Muscle layer of duodenum (tissue), 2 donors: ENCODE data around the gene DPF3.

ENCODE experiments used
- H3K27ac ChIP-seq: one replicate; pipeline ENCODE4 v1.7.0; 2013; ENCODE audit warnings: mild to moderate bottlenecking, low read length
- H3K27me3 ChIP-seq: one replicate; pipeline ENCODE4 v1.7.0; 2013; ENCODE audit warnings: low read depth, mild to moderate bottlenecking, control low read depth, low read length
- H3K36me3 ChIP-seq, 2 donors: one replicate each; pipeline ENCODE4 v1.7.0; 2013; ENCODE audit warnings: low read length in 2 of 2, control low read depth in 1 of 2, mild to moderate bottlenecking in 1 of 2; ENCODE audit not compliant: insufficient read depth in 2 of 2, control insufficient read depth in 1 of 2
- H3K4me1 ChIP-seq, 2 donors: one replicate each; pipeline ENCODE4 v1.7.0; 2013; ENCODE audit warnings: low read length in 2 of 2, mild to moderate bottlenecking in 2 of 2, control low read depth in 1 of 2, moderate library complexity in 1 of 2; ENCODE audit not compliant: insufficient read depth in 2 of 2, control insufficient read depth in 1 of 2
- H3K4me3 ChIP-seq, 2 donors: one replicate each; pipeline ENCODE4 v1.7.0; 2013; ENCODE audit warnings: low read length in 2 of 2, low read depth in 1 of 2, mild to moderate bottlenecking in 1 of 2
- H3K9me3 ChIP-seq, 2 donors: one replicate each; pipeline ENCODE4 v1.7.0; 2013; ENCODE audit warnings: low read length in 2 of 2, control low read depth in 1 of 2, mild to moderate bottlenecking in 1 of 2; ENCODE audit not compliant: control insufficient read depth in 1 of 2
- donor health status: healthy.

The DPF3 gene

DNA sequence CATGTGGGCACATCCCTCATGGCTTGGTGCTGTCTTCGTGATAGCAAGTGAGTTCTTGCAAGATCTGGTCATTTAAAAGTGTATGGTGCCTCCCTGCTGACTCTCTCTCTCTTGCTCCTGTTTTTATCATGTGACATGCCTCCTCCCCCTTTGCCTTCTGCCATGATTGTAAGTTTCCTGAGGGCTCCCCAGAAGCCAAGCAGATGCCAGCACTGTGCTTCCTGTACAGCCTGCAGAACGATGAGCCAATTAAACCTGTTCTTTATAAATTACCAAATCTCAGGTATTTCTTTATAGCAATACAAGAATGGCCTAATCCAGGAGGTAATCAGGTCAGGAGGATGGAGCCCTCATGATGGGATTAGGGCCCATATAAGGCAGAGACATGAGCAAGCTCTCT is 116.3 kb downstream of the DPF3 start:
- no peak overlapping the region for H3K4me3 ChIP-seq
- H3K27ac ChIP-seq: no peak overlapping the region
- H3K4me1 ChIP-seq: no peaks in the 10 kb centered on the region
- H3K27me3 ChIP-seq: no peaks in the 10 kb centered on the region
- H3K36me3 ChIP-seq: no peaks in the 10 kb centered on the region
- no peaks in the 10 kb centered on the region for H3K9me3 ChIP-seq

DNA sequence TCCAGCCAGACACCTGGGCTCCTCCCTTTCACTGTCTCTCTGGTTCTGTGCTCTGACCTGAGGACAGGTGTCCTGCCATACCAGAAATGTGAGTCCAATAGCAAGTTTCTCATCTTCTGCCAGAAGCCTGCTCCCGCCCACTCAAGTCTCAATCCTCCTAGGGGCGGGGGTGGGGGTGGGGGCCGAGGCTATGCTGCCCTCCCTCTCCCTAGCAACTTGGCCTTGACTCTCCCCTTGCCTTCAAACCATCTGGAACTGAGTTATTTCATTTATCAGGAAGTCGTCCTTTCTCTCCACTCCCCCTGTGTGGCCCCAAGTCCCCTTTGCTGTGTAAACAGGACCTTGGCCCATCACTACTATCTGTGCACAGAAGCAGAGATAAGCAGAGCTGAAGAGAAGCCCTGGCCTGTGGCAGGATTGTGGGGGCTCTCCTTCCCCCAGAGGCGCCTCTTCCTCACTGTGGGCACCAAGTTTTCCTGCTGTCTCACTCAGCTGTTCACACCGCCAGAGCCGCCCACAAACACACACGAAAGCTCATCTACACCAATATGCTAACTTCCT is 117.1 kb downstream of the DPF3 start:
- Histone ChIP-seq H3K27me3 (no peaks in the 10 kb centered on the region), H3K4me1 (no peaks in the 10 kb centered on the region), H3K36me3 (no peaks in the 10 kb centered on the region), H3K27ac (no peak overlapping the region), H3K4me3 (no peak overlapping the region), H3K9me3 (no peaks in the 10 kb centered on the region)

DNA sequence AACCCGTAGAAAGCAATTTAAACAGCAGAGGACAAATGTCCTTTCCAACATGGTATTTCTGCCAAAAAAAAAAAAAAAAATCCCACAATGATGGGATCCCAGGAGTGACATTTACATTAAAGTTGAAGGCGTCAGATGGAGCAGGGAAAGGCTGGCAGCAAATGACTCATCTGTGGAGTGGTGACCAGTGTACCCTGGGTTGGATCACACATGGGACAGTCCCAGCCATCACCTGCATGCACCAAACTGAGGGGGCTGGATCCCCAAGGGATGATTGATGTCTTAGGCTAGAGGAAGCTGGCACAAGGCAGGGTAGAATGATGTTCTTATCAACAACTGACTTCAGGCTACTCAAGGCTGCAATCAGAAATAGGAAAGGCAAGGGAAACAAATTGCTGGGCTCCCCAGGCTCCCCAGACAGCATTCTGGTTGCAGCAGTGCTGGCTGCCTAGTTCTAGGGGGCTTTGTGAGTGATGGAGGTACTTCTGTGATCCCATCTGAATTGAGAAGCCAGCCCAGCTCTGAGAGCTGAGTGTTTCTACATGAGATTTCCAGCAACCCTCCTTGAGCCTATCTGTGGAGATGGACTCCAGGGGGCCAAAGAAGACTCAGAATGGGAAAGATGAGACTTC is 117.9 kb downstream of the DPF3 start:
- Histone ChIP-seq H3K4me3 (no peak overlapping the region), H3K36me3 (no peaks in the 10 kb centered on the region), H3K9me3 (no peaks in the 10 kb centered on the region), H3K4me1 (no peaks in the 10 kb centered on the region), H3K27me3 (no peaks in the 10 kb centered on the region), H3K27ac (no peak overlapping the region)

DNA sequence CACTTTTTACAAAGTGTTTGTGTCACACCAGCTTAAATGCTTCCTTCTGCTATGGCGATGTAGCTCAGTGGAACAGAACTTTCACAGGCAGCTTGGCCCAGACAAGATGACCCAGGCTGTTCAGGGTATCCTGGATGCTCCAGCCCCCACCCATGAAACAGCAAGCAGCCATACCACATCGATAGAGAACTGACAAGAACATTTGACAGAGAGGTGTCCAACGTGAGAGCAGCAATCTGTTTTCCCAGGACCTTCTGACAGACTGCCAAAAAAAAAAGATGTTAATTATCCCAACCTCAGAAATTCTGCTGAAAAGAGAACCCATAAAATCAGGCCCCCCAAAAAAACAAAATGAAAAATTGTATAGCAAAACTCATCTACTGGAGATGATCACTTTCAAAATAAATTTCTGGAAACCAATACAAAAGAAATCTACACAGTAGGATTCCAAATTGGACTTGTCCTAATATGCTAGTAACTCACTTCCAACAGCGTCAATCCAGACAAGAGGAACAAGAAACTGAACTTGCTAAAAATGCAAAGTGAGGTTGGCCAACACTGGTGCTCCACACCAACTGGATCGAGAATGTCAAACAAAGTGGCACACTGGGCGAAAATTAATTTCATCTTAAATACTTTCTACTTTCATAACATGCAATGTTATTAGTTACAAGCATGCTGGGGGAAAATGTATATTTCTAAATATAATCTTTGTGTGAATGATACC is 118.8 kb downstream of the DPF3 start:
- Histone ChIP-seq H3K27ac (no peak overlapping the region), H3K9me3 (no peaks in the 10 kb centered on the region), H3K4me3 (no peak overlapping the region), H3K27me3 (no peaks in the 10 kb centered on the region), H3K36me3 (no peaks in the 10 kb centered on the region), H3K4me1 (no peaks in the 10 kb centered on the region)

DNA sequence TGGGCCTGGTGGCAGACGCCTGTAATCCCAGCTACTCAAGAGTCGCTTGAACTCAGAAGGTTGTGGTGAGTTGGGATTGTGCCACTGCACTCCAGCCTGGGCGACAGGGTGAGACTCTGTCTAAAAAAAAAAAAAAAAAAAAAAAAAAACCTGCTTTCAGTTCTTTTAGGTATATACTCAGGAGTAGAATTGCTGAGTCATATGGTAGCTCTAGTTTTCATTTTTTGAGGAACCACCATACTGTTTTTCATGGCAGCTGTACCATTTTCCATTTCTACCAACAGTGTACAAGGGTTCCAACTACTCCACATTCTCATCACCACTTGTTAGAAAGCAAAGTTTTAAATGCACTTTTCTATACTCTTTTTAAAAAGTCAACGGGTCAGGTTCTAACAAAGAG is 119.8 kb downstream of the DPF3 start:
- no peaks in the 10 kb centered on the region for H3K4me1 ChIP-seq
- H3K27ac ChIP-seq: no peak overlapping the region

DNA sequence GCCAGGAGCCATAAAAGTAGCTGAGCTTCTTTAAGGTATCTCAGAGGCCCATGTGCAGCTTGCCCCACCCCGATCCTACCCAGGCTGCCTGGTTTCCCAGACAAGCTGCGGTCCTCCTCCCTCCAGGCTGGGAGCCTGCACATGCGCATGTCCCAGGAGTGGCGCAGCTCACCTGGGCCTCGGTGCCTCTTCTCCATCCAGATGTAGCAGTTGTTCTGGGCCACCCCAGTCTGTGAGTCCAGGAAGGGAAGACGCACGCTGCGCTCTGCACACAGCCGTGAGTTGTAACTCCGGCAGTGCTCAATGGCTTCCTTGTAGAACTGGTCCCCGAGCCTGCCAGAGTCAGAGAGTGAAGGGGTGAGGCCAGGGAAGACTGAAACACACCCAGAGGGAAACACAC is 122.3 kb downstream of the DPF3 start:
- Histone ChIP-seq H3K36me3 (peaks cover 0 to 4% of the 10 kb centered on the region in 2 donors), H3K4me1 (no peaks in the 10 kb centered on the region), H3K9me3 (no peaks in the 10 kb centered on the region), H3K27ac (no peak overlapping the region), H3K27me3 (no peaks in the 10 kb centered on the region), H3K4me3 (no peak overlapping the region)

More for the DNA sequence above, 119.8 kb downstream of the DPF3 start:
- H3K36me3 ChIP-seq: no peaks in the 10 kb centered on the region
- no peaks in the 10 kb centered on the region for H3K27me3 ChIP-seq
- no peak overlapping the region for H3K4me3 ChIP-seq
- H3K9me3 ChIP-seq: no peaks in the 10 kb centered on the region

DNA sequence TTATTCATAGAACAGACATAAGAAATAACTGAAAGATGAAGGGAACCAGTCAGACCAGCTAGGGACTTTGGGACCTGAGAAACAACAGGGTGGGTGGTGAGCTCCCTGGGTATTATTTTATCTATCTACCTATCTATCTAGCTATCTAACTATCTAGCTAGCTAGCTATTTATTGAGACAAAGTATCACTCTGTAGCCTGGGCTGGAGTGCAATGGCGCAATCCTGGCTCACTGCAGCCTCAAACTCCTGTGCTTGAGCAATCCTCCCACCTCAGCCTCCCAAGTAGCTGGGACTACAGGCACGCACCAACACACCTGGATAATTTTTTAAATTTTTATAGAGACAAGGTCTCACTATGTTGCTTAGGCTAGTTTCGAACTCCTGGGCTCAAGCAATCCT is 127.6 kb downstream of the DPF3 start:
- H3K4me3 ChIP-seq: no peak overlapping the region
- no peaks in the 10 kb centered on the region for H3K27me3 ChIP-seq
- H3K4me1 ChIP-seq: no peaks in the 10 kb centered on the region
- peaks cover 0 to 4% of the 10 kb centered on the region in 2 donors for H3K36me3 ChIP-seq
- H3K9me3 ChIP-seq: no peaks in the 10 kb centered on the region
- H3K27ac ChIP-seq: no peak overlapping the region

DNA sequence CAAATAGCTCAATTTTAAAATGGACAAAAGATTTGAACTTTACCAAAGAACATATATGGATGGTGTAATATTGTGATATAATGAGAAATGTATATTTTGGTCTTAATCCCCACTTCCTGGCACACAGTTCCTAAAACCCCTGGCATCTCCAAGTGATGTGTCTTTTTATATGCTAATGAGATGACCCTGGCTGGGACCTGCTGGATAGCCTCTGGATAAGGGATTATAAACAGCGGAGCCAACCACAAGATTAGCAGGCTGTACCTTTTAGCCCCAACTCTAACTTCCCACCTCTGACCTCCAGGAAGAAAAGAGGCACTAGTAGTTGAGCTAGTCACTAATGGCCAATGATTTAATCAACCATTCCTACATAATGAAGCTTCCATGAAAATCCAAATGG is 130.0 kb downstream of the DPF3 start:
- Histone ChIP-seq H3K27ac (no peak overlapping the region), H3K36me3 (peaks cover 0 to 4% of the 10 kb centered on the region in 2 donors), H3K4me1 (no peaks in the 10 kb centered on the region), H3K9me3 (peaks cover 0 to 12% of the 10 kb centered on the region in 2 donors), H3K4me3 (no peak overlapping the region), H3K27me3 (no peaks in the 10 kb centered on the region)

DNA sequence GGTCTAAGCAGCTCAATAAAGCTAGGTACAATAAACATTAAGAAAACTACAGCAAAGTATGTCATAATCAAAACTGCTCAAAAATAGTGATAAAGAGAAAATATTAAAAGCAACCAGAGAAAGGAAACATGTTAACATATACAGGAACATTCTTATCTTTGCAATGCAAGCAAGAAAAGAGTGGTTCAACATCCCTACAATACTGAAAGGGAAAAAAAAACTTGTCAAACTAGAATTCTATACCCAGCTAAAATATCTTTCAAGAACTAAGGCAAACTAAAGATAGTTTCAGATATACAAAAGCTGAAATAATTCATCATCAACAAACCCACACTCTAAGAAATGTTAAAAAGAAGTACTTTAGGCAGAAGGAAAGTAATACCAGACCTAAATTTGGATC is 134.2 kb downstream of the DPF3 start:
- no peaks in the 10 kb centered on the region for H3K36me3 ChIP-seq
- H3K9me3 ChIP-seq: peaks cover 0 to 20% of the 10 kb centered on the region in 2 donors
- no peaks in the 10 kb centered on the region for H3K4me1 ChIP-seq
- H3K27ac ChIP-seq: no peak overlapping the region
- H3K4me3 ChIP-seq: no peak overlapping the region
- H3K27me3 ChIP-seq: no peaks in the 10 kb centered on the region

DNA sequence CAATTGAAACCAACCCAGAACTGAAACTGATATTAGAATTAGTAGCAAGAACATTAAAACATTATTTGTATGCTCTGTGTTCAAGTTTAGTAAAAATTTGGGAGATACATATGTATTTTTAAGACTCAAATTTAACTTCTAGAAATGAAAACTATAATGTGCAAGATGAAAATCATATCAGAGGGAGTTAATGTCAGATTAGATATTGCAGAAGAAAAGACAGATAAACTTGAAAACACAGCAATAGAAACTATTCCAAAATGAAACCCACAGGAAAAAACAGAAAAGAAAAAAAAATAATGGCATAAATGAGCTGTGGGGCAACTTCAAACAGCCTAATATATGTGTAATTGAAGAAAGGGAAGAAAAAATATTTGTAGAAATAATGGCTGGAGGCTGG is 134.9 kb downstream of the DPF3 start:
- Histone ChIP-seq H3K27me3 (no peaks in the 10 kb centered on the region), H3K4me1 (no peaks in the 10 kb centered on the region), H3K4me3 (no peak overlapping the region), H3K9me3 (peaks cover 0 to 20% of the 10 kb centered on the region in 2 donors), H3K36me3 (no peaks in the 10 kb centered on the region), H3K27ac (no peak overlapping the region)

DNA sequence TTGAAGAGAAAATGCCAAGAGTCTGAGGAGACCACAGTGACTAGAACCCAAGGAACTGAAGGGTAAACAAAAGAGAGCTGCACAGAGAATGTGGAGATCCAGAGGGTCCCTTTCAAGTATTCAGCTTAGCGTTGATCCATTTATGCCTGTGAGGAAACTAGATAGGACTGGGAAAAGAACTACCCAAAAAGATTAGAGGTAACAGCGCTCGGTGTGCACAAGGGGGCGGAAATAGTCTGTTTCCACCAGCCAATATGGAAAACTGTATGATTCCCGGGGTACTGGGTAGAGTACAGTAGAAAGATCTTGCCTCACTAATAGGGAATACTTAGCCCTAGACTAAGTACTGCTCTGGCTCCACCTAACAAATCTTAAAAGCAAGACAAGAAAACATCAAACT is 135.5 kb downstream of the DPF3 start:
- no peaks in the 10 kb centered on the region for H3K27me3 ChIP-seq

More for the DNA sequence above, 135.5 kb downstream of the DPF3 start:
- Histone ChIP-seq H3K9me3 (peaks cover 0 to 20% of the 10 kb centered on the region in 2 donors), H3K4me1 (no peaks in the 10 kb centered on the region), H3K36me3 (no peaks in the 10 kb centered on the region), H3K4me3 (no peak overlapping the region), H3K27ac (no peak overlapping the region)
